H9 (cell line): ENCODE measurements around the gene BCL2L14. TPM values are rescaled to one million over a fixed set of nuclear protein-coding genes. Genes with fewer than 3 reads are reported as not detected.

Source experiments
- DNase-seq: peaks from one replicate; pipeline ENCODE4 v3.0.0-alpha.2; 2017
- H2AFZ ChIP-seq: one replicate; pipeline ENCODE4 v1.6.1; 2013; ENCODE audit warnings: mild to moderate bottlenecking, low read length, control low read depth, moderate library complexity
- H2AK5ac ChIP-seq: 2 replicates; pipeline ENCODE4 v1.6.1; 2013; ENCODE audit warnings: low read length, control low read depth, mixed read lengths; ENCODE audit not compliant: insufficient read length
- H2BK120ac ChIP-seq: one replicate; pipeline ENCODE4 v1.6.1; 2013; ENCODE audit warnings: low read depth, mild to moderate bottlenecking, low read length, control low read depth, inconsistent platforms; ENCODE audit not compliant: poor library complexity, severe bottlenecking
- H2BK12ac ChIP-seq: 2 replicates; pipeline ENCODE4 v1.6.1; 2013; ENCODE audit warnings: low read length, control low read depth, mixed read lengths, low read depth; ENCODE audit not compliant: insufficient read length
- H2BK15ac ChIP-seq: 2 replicates; pipeline ENCODE4 v1.6.1; 2013; ENCODE audit warnings: low read depth, low read length, control low read depth
- H2BK20ac ChIP-seq: one replicate; pipeline ENCODE4 v1.6.1; 2013; ENCODE audit warnings: low read depth, mild to moderate bottlenecking, low read length, control low read depth, inconsistent platforms; ENCODE audit not compliant: poor library complexity, severe bottlenecking
- H2BK5ac ChIP-seq: 2 replicates; pipeline ENCODE4 v1.6.1; 2013; ENCODE audit warnings: low read length, control low read depth, mixed read lengths; ENCODE audit not compliant: insufficient read length
- H3K14ac ChIP-seq: 2 replicates; pipeline ENCODE4 v1.6.1; 2013; ENCODE audit warnings: low read length, control low read depth; ENCODE audit not compliant: insufficient read depth
- H3K18ac ChIP-seq: 2 replicates; pipeline ENCODE4 v1.6.1; 2013; ENCODE audit warnings: low read depth, mild to moderate bottlenecking, mixed read lengths, low read length, control low read depth; ENCODE audit not compliant: insufficient read length
- H3K23ac ChIP-seq: 2 replicates; pipeline ENCODE4 v1.6.1; 2013; ENCODE audit warnings: low read length, control low read depth, mixed read lengths, low read depth; ENCODE audit not compliant: insufficient read length
- H3K23me2 ChIP-seq: 2 replicates; pipeline ENCODE4 v1.6.1; 2013; ENCODE audit warnings: low read depth, mild to moderate bottlenecking, mixed read lengths, low read length, control low read depth; ENCODE audit not compliant: insufficient read length, poor library complexity, severe bottlenecking
- H3K27ac ChIP-seq: 2 replicates; pipeline ENCODE4 v1.5.1; 2013; ENCODE audit warnings: low read length, control low read depth, mixed read lengths, low read depth; ENCODE audit not compliant: insufficient read length
- H3K27me3 ChIP-seq: 2 replicates; pipeline ENCODE4 v1.6.1; 2013; ENCODE audit warnings: low read length, control low read depth, inconsistent platforms; ENCODE audit not compliant: insufficient read depth
- H3K4ac ChIP-seq: 2 replicates; pipeline ENCODE4 v1.6.1; 2013; ENCODE audit warnings: low read depth, mild to moderate bottlenecking, control low read depth, inconsistent platforms, low read length, moderate library complexity
- H3K4me1 ChIP-seq: 2 replicates; pipeline ENCODE4 v1.6.1; 2013; ENCODE audit warnings: low read length, control low read depth, inconsistent platforms; ENCODE audit not compliant: insufficient read depth
- H3K4me2 ChIP-seq: 2 replicates; pipeline ENCODE4 v1.6.1; 2013; ENCODE audit warnings: low read length, control low read depth, mixed read lengths; ENCODE audit not compliant: insufficient read length, insufficient read depth
- H3K56ac ChIP-seq: 2 replicates; pipeline ENCODE4 v1.6.1; 2013; ENCODE audit warnings: low read depth, mild to moderate bottlenecking, mixed read lengths, low read length, control low read depth; ENCODE audit not compliant: insufficient read length
- H3K79me1 ChIP-seq: 2 replicates; pipeline ENCODE4 v1.6.1; 2013; ENCODE audit warnings: low read depth, mild to moderate bottlenecking, moderate library complexity, low read length, control low read depth, inconsistent platforms; ENCODE audit not compliant: insufficient read depth, poor library complexity, severe bottlenecking
- H3K79me2 ChIP-seq: 2 replicates; pipeline ENCODE4 v1.6.1; 2013; ENCODE audit warnings: low read length, control low read depth, inconsistent platforms; ENCODE audit not compliant: insufficient read depth
- H3K9ac ChIP-seq: 2 replicates; pipeline ENCODE4 v1.6.1; 2013; ENCODE audit warnings: low read length, control low read depth, mixed read lengths; ENCODE audit not compliant: insufficient read length; ENCODE audit errors: extremely low read depth
- H3K9me3 ChIP-seq: one replicate; pipeline ENCODE4 v1.6.1; 2013; ENCODE audit warnings: low read depth, low read length, inconsistent platforms; ENCODE audit not compliant: control insufficient read depth
- H3T11ph ChIP-seq: one replicate; pipeline ENCODE4 v1.6.1; 2013; ENCODE audit warnings: mild to moderate bottlenecking, low read length, control low read depth, inconsistent platforms
- H4K20me1 ChIP-seq: one replicate; pipeline ENCODE4 v1.6.1; 2013; ENCODE audit not compliant: control insufficient read depth, insufficient read length, insufficient read depth
- H4K5ac ChIP-seq: 2 replicates; pipeline ENCODE4 v1.6.1; 2013; ENCODE audit warnings: low read depth, mild to moderate bottlenecking, mixed read lengths, low read length, control low read depth; ENCODE audit not compliant: insufficient read length
- H4K8ac ChIP-seq: replicated peaks from 2 replicates; pipeline ENCODE4 v1.6.1; 2013; ENCODE audit warnings: low read length, control low read depth, mixed read lengths, low read depth; ENCODE audit not compliant: insufficient read length
- H4K91ac ChIP-seq: 2 replicates; pipeline ENCODE4 v1.6.1; 2013; ENCODE audit warnings: low read depth, mild to moderate bottlenecking, moderate library complexity, mixed read lengths, low read length, control low read depth; ENCODE audit not compliant: insufficient read length
- H3K27ac Mint-ChIP-seq, 3 experiments: 2 replicates in 2 of 3; 3 replicates in 1 of 3; pipeline ENCODE4 v1.8.0; 2020 to 2021; ENCODE audit warnings: mixed read lengths in 3 of 3, mild to moderate bottlenecking in 1 of 3, moderate library complexity in 1 of 3
- H3K27me3 Mint-ChIP-seq: 2 replicates; pipeline ENCODE4 v1.8.0; 2021; ENCODE audit warnings: low read depth, mild to moderate bottlenecking, moderate library complexity, mixed read lengths
- H3K36me3 Mint-ChIP-seq, 3 experiments: 2 replicates in 2 of 3; 3 replicates in 1 of 3; pipeline ENCODE4 v1.8.0; 2020 to 2021; ENCODE audit warnings: low read depth in 3 of 3, mixed read lengths in 3 of 3; ENCODE audit not compliant: insufficient read depth in 1 of 3
- H3K4me1 Mint-ChIP-seq, 2 experiments: 2 replicates each; pipeline ENCODE4 v1.8.0; 2020; ENCODE audit warnings: mixed read lengths in 2 of 2
- H3K4me3 Mint-ChIP-seq, 2 experiments: 2 replicates in 1 of 2; 3 replicates in 1 of 2; pipeline ENCODE4 v1.8.0; 2020 to 2021; ENCODE audit warnings: mild to moderate bottlenecking in 2 of 2, mixed read lengths in 2 of 2, moderate library complexity in 1 of 2
- H3K9me3 Mint-ChIP-seq, 2 experiments: 2 replicates in 1 of 2; 3 replicates in 1 of 2; pipeline ENCODE4 v1.8.0; 2020; ENCODE audit warnings: mild to moderate bottlenecking in 2 of 2, mixed read lengths in 2 of 2, moderate library complexity in 1 of 2
- CTCF ChIP-seq: fragments of 200-600 bp; sonication (generic); conservative IDR thresholded peaks from 3 replicates; pipeline ENCODE4 v1.8.0; 2021; ENCODE audit warnings: antibody characterized with exemption, mild to moderate bottlenecking
- WGBS: extraction: QIAGEN DNeasy Blood & Tissue Kit; methylation state at CpG from one replicate; pipeline ENCODE4 v1.1.7; 2013; ENCODE audit warnings: missing lambda C conversion rate, low lambda C conversion rate, mixed read lengths; ENCODE audit not compliant: insufficient read length; ENCODE audit errors: extremely low coverage; 5-methylcytosine and 5-hydroxymethylcytosine counted together
- total RNA-seq: library from RNA; stranded (reverse); gene quantifications from 2 replicates; pipeline ENCODE4 v1.2.1, GENCODE V29; 2021

The BCL2L14 gene
- total RNA-seq, 1 experiment from 2014 or later, result 0.28 TPM

- no peak overlapping the region for H2BK120ac ChIP-seq
- peaks cover 2% of the 10 kb centered on the region; the same call in 1 of the 2 replicates for H3K27me3 Mint-ChIP-seq
- no peaks in the 10 kb centered on the region for H3K79me2 ChIP-seq
- H3K23me2 ChIP-seq, result no peaks in the 10 kb centered on the region
- H4K5ac ChIP-seq, result no peak overlapping the region
- H3K4me2 ChIP-seq, result no peak overlapping the region
- H3K4ac ChIP-seq, result no peak overlapping the region
- no peak overlapping the region for H2AFZ ChIP-seq
- TF ChIP-seq CTCF, result no peak
- 0 out of 4 replicates have a peak, but pooled peaks cover 2 to 4% of the 10 kb centered on the region in 2 experiments for H3K4me1 Mint-ChIP-seq
- peaks cover 0 to 5% of the 10 kb centered on the region in 2 experiments; a peak in 4 of 5 replicates for H3K9me3 Mint-ChIP-seq
- no peak overlapping the region for H3K27ac ChIP-seq
- no peaks in the 10 kb centered on the region for H3K4me1 ChIP-seq
- H3K4me3 Mint-ChIP-seq, result no peak overlapping the region
- no peak overlapping the region for H2AK5ac ChIP-seq
- no peak overlapping the region for H2BK20ac ChIP-seq
- no peak overlapping the region for H3K27ac Mint-ChIP-seq
- H3K56ac ChIP-seq, result no peak overlapping the region
- H3T11ph ChIP-seq, result no peak overlapping the region
- no peaks in the 10 kb centered on the region for H4K20me1 ChIP-seq
- DNase-seq, result no peak
- H3K9ac ChIP-seq, result no peak overlapping the region
- no peaks in the 10 kb centered on the region for H3K79me1 ChIP-seq
- H3K27me3 ChIP-seq, result no peaks in the 10 kb centered on the region
- H3K14ac ChIP-seq, result no peak overlapping the region
- H2BK15ac ChIP-seq, result no peak overlapping the region
- H2BK12ac ChIP-seq, result no peak overlapping the region
- no peak overlapping the region for H4K8ac ChIP-seq
- no peak overlapping the region for H2BK5ac ChIP-seq
- no peak overlapping the region for H3K18ac ChIP-seq
- H3K36me3 Mint-ChIP-seq, result peaks cover 0 to 3% (median 0%) of the 10 kb centered on the region in 3 experiments; a peak in 2 of 7 replicates
- no peak overlapping the region for H4K91ac ChIP-seq
- no peak overlapping the region for H3K23ac ChIP-seq
- H3K9me3 ChIP-seq, result no peaks in the 10 kb centered on the region
- no CpG with 5 or more reads among the region's 2 CpGs for WGBS
Observed at GRCh38 chr12:12023456-12023855, 47.3 kb upstream of the BCL2L14 start.
